IPS-NIHi7 (cell line): Measurements from ENCODE around the gene FRMD3.

Source experiments
- DNase-seq: peaks from one replicate; pipeline ENCODE4 v3.0.0; 2012; ENCODE audit warnings: mixed read lengths; ENCODE audit errors: extremely low spot score

Gene FRMD3

DNA sequence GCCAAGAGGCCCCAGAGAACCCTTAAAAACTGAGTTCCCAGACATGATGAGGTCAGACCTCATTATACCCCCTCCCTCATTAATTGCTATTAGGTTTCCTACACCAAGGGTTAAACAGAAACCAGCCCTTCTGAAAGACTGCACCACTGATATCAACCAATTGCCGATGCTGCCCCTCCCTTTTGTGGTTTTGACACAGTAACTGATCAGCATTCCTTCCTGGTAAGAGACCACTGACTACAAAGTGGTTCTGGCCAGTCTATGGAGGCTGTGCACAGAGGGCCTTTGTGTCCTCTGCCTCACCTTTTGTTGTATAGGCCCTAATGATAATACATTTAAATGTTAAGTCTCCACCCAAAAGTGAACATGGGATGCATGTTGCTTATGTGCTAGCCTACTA, 201.5 kb downstream of the FRMD3 start:
- DNase-seq, result no peak

DNA sequence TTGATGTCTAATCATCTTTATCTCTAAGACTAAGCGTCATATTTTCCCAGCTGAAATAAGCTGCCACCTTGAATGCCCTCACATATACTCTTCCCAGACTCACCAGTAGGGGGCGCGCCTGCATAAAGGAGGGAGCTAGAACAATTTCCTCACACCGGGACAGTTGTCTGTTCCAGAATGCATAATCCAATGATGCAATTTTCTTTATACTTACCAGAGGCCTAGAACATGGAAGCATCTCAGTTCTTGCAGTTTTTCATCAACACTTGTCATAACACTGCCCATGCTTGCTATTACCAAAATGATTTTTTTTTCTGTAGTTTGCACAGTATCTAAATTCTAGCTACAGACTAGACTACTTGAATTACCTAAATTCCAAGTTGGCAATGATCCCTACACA, 203.9 kb downstream of the FRMD3 start:
- peak; percentile 73 for DNase-seq

DNA sequence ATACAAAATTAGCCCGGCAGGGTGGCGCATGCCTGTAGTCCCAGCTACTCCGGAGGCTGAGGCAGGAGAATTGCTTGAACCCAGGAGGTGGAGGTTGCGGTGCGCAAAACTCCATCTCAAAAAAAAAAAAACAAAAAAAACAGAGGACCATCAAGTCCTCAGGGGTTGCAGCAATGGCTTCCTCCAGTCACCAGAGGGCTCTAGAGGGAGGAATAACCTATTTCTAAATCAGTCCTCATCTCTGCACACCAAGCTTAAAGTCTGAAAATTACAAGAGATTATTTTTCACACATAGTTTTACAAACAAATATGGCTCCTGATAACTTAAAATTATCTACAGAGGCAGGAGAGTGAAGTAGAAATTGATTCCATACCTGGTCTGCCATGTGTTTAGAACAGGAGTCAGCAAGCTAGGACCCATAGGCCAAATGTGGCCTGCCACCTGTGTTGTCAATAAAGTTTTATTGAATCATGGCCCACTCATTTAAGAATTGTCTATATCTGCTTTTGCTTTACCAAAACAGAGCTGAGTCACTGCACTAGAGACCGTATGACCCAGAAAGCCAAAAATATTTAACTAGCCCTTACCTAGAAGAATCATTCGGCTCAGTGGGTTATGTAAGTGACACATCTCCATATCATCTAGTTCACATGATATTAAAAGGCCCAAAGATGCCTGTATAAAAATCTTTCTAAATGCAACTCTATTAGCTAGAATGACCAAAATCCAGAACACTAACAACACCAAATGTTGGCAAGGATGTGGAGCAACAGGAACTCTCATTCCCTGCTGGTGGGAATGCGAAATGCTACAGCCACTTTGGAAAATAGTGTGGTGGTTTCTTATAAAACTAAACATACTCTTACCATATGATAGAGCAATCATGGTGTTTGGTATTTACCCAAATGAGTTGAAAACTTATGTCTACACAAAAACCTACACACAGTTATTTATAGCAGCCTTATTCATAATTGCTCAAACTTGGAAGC, 207.7 kb downstream of the FRMD3 start:
- no peak for DNase-seq

DNA sequence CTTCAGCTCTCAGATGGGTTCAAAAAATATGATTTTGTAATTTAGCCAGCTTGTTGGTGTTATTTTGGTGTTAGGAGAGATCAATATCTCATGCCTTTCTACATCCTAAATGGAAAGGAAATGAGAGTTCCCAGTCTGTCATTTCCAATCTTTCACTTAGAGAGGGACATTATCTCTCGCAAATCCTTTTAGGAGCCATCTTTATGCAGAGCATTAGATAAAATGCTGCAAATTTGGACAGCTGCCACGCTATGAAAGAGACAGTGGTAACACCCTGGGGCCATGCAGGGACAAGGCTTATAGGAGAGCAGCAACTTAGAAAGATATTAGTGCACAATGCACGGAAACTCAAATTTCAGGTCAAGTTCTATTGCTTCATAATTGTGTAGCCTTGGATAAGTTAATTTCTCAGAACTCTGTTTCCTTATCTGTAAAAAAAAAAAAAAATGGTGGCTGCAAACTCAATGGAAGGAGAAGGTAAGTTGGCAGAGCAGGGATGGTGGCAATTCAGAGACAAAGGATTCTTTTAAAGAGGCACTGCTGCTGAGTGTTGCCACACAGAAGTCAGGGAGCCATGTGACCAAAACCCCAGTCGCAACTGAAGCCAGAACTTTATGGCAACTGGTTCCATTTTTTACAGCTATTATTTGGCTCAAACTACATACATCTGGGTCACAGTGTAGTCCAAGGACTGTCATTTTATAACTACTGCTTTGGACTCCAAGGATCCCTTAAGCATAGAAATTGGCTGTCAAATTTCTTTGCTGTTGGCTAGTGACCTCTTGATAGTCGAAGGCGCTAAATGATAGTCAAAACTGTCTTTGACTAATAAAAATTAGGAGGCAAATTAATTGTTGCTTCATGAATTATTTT, 210.2 kb downstream of the FRMD3 start:
- DNase-seq, result no peak

DNA sequence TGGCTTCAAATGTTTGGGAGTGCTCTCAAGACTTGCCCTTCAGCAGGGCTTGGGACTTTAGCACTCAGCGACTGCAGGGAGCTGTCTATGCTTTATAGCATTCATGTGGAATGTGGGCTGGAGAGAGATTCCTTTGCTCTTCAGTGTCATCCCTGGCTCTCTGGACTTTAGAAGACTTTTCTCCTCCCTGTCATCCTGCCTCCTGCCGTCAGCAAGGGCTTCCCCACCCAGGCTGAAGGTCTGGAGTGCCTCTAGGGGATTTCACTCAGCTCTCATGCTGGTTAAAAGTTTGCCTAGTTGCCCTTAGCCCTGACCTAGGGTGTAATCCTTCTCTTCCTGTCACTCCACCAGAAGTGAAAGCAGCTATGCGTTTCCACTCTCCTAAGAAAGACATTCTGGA, 210.9 kb downstream of the FRMD3 start:
- DNase-seq, result peak; percentile 39

DNA sequence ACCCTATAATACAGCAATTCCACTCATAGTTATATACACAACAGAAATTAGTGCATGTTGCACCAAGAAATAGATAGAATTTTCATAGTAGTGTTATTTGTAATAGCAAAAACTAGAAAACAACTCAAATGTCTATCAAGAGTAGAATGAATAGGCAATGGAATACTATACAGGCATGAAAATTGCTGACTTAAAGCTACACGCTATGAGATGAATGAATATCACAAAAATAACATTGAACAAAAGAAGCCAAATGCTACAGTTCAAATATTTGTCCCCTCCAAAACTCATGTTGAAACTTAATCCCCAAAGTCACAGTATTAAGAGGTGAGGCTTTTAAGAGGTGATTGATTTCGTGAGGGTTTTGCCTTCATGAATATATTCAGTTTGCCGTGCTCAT, 215.1 kb downstream of the FRMD3 start:
- no peak for DNase-seq

DNA sequence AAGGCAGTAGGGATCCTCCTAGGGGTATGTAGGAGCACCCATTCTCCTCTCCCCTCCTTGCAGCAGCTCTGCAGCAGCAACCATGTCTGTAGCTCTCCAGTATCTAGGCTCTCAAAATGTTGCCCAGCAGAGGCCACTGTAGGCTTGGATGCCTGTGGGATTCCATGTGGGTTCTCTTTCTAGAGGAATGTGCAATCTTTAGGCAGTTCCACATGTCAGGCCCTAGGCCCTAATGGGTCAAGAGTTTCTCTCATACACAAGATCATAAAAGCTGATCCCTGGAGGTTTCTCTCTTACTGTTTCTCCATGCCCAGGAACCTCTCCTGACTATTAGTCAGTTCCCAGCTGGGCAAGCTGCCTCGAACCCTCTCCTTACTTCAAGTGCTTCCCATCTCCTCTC, 215.8 kb downstream of the FRMD3 start:
- no peak for DNase-seq

DNA sequence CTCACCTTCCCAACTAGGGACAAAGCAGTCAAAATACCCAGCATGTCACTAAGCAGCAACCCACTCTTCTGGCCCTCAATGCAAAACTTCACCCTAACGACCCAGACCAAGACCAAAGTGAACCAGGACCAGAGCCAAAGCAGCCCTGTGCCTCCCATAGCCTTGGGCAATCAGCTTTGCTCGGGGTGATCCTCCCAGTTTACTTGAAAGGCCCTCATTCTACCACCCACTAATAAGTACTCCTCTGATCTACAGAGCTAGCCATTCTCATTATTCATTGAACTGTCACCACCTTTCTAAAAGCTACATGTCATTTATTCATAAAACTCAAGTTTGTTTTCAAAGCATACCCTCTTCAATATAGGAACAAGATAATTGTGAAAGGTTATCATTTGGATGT, 221.0 kb downstream of the FRMD3 start:
- DNase-seq, result no peak

DNA sequence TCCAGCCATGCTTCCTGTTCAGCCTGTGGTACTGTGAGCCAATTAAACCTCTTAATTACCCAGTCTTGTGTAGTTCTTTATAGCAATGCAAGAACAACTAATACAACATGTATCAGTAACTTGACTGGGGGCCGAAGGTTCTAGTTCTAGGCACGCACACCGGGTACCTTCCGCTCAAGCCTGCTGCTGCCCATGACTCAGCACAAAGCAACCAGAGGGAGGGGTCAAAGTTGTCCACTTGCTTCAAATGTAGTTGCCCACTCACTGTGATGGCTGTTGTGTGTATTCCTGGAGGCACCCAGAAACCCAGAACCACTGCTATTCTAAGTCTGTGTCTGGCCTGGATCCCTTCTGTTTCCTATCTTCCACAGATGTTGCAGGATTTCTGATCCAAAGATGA, 222.6 kb downstream of the FRMD3 start:
- no peak for DNase-seq

DNA sequence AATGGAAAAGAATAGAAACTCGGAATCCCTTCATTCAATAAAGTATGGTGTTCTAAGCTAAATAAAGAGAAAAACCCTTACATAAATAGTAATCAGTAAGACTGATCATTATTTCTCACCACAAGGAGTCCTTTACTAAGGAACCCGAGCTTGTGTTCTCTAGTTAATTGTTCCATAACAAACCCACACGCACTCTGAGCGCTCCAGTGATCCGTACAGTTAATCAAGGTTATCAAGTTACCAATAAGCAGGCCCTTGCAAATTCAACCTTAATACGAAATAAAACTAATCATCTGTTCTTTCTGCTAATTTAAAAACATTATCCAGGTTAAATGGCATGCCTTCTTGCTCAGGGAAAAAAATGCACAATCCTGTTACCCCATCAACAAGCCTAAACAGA, 224.4 kb downstream of the FRMD3 start:
- no peak for DNase-seq

DNA sequence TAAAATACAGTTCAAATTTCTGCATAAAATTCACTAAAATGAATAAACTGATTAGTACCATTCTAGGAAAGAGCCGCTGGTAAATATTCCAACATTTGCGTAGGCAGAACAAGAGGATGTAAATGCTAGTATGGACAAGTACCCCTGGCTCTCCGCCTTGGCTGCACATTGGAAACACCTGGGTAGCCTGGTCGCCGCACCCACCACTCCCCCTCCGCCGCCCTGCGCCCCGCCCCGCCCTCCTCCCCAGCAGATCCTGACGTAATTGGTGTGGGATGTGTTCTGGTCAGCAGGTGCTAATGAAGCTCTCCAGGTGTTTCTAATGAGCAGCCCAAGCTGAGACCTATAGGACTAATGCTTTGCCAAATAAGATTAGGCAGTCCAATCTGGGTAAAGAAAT, 225.7 kb downstream of the FRMD3 start:
- DNase-seq, result peak; percentile 53

DNA sequence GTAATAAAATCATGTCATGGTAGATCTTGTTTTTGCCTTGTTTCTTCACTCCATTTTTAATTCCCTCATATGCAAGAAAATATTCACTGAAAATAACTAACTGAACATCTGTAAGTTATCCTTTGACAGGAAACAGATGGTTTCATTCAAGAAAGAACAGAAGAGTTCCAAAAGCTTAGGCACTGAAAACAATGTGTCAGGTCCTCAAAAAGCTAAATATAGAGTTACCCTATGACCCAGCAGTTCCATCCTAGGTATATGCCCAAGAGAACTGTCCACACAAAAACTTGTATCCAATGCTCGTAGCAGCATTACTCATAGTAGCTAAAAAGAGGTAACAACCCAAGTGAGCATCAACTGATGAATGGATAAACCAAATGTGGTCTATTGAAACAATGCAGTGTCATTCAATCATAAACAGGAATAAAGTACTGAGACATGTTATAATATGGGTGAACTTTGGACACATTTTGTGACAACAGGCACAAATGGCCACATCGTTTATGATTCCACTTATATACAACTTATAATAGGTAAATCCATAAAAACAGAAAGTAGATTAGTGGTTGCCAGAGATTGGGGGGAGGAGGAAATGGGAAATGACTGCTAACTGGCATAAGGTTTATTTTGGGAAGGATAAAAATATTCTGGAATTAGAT, 231.0 kb downstream of the FRMD3 start:
- no peak for DNase-seq

DNA sequence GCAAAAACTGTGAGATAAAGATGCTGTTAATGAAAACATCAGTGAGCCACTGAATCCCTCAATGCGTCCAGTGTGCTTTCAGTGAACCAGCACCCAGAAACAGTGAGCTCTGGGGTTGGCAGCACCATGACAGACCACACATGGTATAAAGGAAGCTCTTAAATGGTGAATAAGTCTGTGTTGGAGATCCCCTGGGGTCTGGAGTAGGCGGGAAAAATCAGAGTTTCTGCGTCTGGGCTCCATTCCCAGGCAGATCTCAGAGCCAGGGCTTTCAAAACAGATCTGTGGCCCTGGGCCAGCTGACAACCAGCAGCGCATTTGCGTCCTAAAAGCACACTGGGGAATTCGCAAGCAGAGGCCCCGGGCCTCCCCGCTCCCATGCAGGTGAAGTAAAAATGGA, 233.5 kb downstream of the FRMD3 start:
- no peak for DNase-seq

DNA sequence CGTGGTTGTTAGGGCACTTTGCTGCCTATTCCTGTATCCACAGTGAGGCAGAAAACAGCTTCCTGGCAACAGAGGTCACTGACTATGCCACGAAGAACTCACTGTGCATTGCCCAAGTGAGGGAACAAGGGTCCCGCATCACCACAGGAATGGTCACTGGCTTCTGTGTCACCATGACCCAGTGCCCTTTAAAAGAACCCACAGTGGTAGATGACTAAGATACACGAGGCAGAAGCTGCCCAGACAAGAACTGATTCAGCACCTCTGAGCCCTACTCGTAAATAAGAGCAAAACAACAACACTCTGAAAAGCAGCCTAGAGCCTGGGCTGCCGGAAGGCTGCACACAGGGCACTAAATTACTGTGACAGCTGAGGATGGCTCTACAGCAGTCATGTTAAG, 238.6 kb downstream of the FRMD3 start:
- no peak for DNase-seq

DNA sequence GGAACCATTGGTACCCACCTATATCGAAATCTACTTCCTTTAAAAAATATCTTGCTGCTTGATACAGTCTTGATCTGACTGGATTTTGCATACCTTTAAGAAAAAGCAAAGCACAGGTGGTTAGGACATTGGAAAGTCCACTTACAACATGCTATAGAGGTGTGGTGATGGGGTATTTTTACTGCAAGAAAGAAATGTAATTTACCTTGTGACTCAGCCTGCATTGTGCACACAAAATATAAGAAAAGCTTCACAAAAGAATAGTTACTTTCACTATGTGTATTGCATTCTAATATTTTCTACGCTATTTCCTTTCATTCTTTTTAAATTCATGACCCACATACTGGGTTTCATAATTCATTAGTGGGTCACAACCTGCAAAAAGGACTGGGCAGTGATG, 239.1 kb downstream of the FRMD3 start:
- DNase-seq, result no peak

DNA sequence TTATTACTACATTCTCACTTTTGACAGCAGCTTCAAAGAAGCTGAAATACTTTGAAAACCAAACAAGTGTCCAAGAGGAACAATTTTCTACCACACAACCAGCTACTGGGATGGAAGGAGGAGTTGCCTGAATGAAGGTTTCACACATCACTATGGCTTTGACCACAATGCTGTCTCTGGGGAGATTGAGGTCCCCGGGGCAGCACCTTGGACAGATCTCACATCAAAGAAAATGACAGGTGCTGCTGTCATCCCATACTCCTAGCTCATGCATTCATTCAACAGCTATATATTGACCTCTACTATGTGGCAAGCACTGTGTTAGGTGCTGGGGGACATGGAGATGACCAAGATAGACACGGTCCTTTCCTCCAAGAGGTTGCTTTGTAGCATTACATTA, 242.1 kb downstream of the FRMD3 start:
- DNase-seq, result peak; percentile 49

DNA sequence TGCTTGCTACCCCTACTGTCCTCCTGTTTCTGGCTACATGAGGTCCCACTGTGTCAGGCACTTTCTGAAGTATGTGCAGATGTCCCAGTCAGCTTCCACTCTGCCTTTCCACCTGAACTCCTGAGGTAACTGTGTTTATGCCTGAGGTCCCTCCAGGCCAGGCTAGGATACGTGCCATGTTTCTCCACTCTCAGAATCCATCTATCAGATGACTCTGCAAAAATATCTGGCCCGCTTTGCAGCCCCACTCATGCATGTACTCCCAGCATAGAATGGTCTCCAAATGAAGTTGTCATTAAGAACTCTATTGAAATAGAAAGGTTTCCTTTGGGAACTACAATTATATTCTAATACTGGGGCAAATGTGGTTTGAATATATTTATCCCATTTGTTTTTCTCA, 243.4 kb downstream of the FRMD3 start:
- DNase-seq, result no peak

DNA sequence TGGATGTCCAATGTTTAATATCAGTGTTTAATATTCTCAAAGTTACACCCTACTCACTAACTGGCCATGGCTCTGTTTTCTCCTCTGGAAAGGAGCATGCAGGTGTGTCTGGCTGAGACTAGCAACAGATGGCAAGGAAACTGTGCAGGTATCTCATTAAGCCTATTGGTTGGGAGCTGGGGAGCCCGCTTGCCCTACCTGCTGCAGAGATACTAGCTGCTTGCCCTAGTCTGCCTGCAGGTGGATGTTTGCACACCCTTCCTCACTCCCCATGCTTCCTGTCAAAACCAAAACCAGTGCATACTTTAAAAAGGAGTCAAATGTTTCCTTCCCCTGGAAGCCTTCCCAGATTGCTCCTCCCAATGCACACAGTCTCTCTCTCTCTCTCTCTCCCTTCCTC, 247.0 kb downstream of the FRMD3 start:
- no peak for DNase-seq

DNA sequence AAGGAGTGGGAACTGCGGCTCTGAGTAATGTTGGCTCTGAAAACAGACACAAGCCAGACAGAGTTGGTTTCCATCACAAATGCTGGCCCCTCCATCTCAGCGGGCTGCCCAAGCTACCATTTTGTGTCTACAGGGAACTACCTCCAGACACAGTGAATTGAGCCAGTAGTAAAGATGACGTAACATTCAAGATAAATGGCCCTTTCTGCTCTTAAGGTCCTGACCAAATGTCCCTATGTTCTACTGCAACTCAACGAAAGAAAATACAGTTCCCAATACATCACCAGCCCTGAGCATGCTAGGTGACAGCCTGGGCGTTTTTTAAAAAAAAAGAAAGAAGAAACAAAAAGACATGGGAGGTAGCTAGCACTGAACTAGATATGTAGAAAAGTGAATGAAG, 247.5 kb downstream of the FRMD3 start:
- DNase-seq, result no peak

DNA sequence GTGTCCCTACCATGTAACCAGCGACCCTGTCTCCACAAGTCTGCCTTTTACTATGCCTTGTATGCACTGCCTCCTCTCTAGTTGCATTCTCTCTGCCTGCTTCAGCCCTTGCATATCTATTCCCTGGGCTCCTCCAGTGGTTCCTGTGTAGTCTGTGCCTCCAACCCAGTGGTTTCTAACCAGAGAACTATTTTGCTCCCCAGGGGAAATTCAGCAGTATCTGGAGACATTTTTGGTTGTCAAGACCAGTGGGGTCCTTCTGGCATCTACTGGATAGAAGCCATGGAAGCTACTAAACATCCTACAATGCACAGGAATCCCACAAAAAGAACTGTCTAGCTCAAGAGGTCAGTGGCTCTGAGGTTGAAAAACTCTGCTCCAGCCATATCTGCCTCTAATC, 251.2 kb downstream of the FRMD3 start:
- DNase-seq, result no peak

DNA sequence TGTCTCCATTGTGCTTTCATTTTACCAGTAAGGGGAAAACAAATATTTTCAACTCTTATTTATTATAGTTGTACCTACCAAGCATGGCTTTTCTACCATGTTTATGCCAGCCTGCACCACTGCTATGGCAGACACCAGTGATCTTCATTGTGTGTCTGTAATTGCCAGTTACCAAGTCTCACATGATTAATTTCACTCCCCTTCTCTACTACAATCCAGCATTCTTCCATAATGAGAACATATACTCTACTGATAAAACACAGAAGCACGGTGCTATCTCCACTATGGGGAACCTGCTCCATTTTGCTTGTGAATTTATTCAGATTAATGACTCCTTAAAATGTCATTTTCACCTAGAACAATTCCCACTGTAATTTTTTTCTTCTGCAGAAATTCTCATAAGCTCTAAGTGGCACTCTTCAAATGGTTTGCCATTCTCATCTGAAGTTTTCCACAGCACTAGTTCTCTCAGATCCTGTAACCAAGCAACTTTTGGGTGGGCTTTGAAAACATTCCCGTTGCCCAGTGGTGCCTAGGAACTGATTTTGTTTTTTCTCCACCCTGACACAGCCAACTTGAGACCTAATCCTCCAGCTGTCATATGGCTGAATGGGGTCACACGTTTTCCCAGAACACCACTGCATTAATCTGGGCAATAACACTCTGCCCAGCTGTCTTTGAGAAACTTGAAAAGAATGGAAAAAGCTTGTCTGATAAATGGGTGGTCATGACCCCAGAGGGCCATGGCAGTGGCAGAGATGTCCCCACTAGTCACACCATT, 252.6 kb downstream of the FRMD3 start:
- DNase-seq, result no peak
